GM19397 (cell line): ENCODE results near the gene SLC38A3.

Experiments
- ATAC-seq: cut with Tn5 transposase; IDR thresholded peaks from one replicate; pipeline ENCODE4 v1.9.1; 2021; ENCODE audit warnings: mild to moderate bottlenecking, moderate library complexity; ENCODE audit not compliant: unreplicated experiment

The SLC38A3 gene

GRCh38 chr3:50264383-50264963, 59.4 kb downstream of the SLC38A3 start:
- no peak for ATAC-seq

GRCh38 chr3:50264964-50265485, 60.0 kb downstream of the SLC38A3 start:
- no peak for ATAC-seq

- ATAC-seq: no peak
Measured at GRCh38 chr3:50265571-50265970, 60.5 kb downstream of the SLC38A3 start.

- ATAC-seq: no peak
Measured at GRCh38 chr3:50266017-50266416, 60.9 kb downstream of the SLC38A3 start.

GRCh38 chr3:50266836-50267235, 61.8 kb downstream of the SLC38A3 start:
- no peak for ATAC-seq

- ATAC-seq: no peak
Measured at GRCh38 chr3:50267280-50267913, 62.3 kb downstream of the SLC38A3 start.

GRCh38 chr3:50268276-50268675, 63.2 kb downstream of the SLC38A3 start:
- no peak for ATAC-seq

- ATAC-seq: no peak
Measured at GRCh38 chr3:50268703-50269451, 63.8 kb downstream of the SLC38A3 start, which contains the start of gene SEMA3B. SEMA3B (plus strand) TSS chr3:50269147; CDS start chr3:50269241, 94 bp downstream.

GRCh38 chr3:50269460-50269859, 64.4 kb downstream of the SLC38A3 start:
- ATAC-seq: no peak

GRCh38 chr3:50269977-50270413, 64.9 kb downstream of the SLC38A3 start:
- no peak for ATAC-seq

- ATAC-seq: no peak
Measured at GRCh38 chr3:50270422-50271224, 65.6 kb downstream of the SLC38A3 start.
